HG03139 (cell line): ENCODE data around the gene ELFN1.
"Not testable (repeated sequence)": the region's sequence is repeated elsewhere in the genome, so short reads cannot be mapped to it uniquely, and the experiment has no call there.

Experiments used
- ATAC-seq: cut with Tn5 transposase; IDR thresholded peaks from one replicate; pipeline ENCODE4 v1.9.1; 2021; ENCODE audit not compliant: unreplicated experiment

Gene ELFN1

GRCh38 chr7:1752771-1753563, 82.9 kb downstream of the ELFN1 start:
- ATAC-seq: no peak

GRCh38 chr7:1753564-1753867, 83.4 kb downstream of the ELFN1 start:
- no peak for ATAC-seq

DNA sequence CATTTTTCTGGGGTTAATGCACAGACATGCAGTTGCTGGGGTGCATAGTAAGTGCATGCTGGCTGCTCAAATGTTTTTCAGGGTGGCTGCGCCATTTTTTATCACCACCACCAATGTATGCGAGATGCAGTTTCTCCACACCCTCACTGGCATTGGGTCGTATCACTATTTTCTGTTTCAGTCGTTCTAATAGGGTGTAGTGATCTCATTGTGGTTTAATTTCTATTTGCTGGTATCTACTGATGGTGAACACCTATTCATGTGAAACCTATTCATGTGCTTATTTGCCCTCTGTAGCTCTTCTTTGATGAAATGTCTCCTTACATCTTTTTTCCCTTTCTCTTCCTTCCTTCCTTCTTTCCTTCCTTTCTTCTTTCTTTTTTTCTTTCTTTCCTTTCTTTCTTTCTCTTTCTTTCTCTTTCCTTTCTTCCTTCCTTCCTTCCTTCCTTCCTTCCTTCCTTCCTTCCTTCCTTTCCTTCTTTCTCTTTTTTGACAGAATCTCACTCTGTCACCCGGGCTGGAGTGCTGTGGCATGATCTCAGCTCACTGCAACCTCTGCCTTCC, 84.3 kb downstream of the ELFN1 start:
- ATAC-seq: no peak

DNA sequence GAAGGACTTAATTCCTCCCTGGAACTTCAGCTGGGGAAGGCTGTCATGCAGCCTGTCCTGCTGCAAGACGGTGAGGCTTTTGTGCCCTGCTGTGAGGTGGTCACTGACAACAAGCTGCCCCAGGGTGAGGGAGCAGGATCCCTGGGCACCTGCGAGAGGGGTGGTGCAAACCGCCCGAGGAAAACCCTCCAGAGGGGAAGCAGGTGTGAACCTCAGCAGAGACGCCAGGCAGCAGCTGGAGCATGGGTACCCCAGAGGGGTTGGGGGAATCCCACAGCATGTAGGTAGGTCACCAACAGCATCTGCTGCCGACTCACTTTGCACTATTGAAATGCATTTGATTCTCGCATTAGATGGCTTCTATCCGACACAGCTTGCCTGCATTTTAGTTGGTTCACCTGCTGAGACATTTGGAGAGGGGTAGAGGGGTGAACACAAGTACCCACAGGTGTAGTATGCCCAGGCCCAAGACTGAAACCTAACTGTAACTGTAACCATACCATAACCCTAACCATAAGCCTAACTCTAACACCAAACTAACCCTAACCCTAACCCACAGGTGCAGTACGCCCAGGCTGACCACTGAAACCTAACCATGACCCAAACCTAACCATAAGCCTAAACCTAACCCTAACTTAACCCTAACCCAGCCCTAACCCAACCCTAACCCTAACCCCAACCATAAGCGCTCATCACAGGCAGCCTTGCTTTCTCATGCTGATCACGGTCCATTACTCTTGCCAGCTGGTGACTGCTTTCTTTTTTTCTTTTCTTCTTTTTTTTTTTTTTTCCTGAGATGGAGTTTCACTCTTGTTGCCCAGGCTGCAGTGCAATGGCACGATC, 85.9 kb downstream of the ELFN1 start:
- ATAC-seq: no peak

GRCh38 chr7:1757601-1758000, 87.5 kb downstream of the ELFN1 start:
- no peak for ATAC-seq

DNA sequence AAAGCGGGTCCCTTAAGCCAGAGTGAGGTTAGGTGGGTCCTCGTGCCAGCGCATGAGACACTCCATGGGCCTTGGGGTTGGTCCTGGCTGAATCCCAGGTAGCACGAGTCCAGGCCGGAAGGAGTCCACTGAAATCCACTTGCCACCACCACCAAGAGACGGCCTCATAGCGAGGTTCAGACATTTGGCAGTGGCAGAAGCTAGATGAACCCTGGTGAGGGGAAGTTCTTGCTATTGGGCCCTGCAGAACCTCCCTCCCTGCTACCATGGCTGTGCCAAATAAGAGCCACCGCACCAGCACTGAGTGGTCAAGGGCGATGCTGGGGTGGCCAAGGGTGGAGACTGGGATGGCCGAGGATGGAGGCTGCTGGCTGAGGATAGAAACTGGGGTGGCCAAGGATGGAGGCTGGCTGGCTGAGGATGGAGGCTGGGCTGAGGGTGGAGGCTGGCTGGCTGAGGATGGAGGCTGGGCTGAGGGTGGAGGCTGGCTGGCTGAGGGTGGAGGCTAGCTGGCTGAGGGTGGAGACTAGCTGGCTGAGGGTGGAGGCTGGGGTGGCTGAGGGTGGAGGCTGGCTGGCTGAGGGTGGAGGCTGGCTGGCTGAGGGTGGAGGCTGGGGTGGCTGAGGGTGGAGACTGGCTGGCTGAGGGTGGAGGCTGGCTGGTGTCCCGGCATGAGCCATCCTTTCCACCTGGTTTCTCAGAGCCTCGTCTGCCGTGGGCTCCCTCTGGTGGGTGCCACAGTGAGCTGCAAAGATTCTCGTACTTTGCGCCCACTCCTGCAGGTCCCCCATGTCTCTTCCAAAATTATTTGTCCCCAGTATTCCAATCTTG, 88.2 kb downstream of the ELFN1 start:
- ATAC-seq: no peak

- no peak for ATAC-seq
Measured at GRCh38 chr7:1758859-1759521, 88.9 kb downstream of the ELFN1 start.

- ATAC-seq: no peak
Measured at GRCh38 chr7:1761097-1761496, 91.0 kb downstream of the ELFN1 start.

DNA sequence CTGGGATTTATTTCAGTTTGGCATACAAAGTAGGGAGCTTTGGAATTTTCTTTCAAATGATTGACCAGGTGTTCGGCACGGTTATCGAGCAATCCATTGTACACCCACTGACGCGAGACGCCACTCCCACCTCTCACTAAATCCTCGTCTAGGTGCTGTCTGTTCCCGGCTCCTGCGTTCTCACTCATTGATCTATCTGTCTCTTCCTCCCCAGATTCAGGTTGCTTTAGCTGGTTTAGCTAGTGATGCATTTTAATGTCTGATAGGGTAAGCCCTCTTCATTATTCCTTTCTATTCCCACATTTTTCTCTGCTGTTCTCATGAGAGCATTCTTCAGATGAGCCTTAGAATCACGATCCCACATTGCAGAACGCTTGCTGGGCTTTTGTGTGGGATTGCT, 91.7 kb downstream of the ELFN1 start:
- ATAC-seq: no peak

GRCh38 chr7:1762238-1762945, 92.3 kb downstream of the ELFN1 start:
- ATAC-seq: no peak

DNA sequence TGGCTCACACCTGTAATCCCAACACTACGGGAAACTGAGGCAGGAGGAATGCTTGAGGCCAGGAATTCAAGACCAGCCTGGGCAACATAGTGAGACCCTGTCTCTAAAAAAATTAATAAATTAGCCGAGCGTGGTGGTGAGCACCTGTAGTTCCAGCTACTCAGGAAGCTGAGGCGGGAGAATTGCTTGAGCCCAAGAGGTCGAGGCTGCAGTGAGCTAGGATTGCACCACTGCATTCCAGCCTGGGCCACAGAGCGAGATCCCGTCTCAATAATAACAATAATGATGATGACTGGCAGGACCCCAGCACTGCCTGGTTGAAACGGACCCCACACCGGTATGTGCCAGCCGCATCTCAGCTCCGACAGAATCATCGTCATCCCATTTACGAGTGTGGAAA, 93.0 kb downstream of the ELFN1 start:
- no peak for ATAC-seq

DNA sequence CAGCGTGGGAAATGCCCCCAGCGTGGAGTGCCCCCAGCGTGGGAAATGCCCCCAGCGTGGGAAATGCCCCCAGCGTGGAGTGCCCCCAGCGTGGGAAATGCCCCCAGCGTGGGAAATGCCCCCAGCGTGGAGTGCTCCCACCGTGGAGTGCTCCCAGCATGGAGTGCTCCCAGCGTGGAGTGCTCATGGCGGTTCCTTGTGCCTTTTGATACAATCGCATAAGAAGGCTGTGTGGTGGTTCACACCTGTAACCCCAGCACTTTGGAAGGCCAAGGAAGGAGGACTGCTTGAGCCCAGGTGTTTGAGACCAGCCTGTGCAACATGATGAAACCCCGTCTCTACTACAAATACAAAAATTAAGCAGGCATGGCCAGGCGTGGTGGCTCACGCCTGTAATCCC, 93.8 kb downstream of the ELFN1 start:
- not testable (repeated sequence) for ATAC-seq

- ATAC-seq: no peak
Measured at GRCh38 chr7:1765336-1765735, 95.3 kb downstream of the ELFN1 start.

- no peak for ATAC-seq
Measured at GRCh38 chr7:1767524-1767923, 97.4 kb downstream of the ELFN1 start.

DNA sequence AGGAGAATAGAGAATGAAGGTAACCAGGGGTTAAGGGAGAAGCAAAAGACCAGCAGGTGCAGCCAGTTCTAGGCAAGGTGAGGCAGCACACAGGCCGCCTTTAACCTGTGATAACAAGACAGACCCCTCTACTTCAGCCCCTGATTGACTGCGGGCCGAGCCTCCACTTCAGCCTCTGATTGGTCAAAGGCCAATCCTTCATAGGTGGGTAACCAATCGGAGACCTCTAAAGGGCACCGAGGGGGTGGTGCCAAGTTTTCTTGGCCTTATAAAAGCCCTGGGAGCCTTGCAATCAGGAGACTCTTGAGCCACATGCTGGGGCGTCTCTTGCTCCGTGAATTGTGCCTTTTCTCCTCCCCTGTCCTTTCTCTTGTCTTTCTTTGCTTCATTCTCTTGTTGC, 98.8 kb downstream of the ELFN1 start:
- ATAC-seq: no peak

DNA sequence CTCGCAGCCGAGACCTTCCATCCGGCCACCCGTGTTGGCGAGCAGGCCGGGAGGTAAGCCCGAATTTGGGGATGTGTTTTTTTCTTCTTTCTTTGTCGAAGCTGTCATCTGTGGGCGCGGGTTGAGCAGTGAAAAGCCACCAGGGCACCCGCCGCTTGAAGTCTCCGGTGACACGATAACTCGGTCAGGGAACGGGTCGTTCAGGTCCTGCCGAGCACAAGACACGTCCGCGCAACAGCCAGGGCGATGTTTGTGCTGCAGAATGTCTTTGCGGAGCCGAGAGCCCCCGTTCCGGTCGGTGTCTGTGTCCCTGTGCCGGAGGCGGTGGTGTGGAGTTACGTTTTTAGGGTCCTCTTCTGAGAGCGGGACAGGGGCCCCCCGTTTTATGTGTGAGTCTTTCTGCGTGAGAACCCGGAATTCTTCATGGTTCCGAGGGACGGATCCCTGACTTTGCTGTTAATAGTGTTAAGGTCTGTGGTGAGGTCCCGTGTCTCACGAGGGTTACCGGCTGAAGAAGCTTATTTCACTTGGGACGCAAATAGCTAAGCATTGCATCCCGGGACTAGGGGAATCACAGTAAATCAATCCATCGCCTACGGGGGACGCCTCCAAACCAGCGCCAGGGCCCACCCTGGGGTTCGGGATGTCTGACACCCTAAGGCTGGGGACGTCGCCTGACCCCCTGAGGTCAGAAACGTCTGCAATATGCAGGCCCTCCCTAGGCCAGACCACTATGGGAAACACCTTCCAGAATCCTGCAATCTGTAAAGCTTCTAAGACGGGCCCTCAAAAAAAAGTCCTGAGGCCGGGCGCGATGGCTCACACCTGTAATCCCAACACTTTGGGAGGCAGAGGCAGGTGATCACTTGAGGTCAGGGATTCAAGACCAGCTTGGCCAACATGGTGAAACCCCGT, 99.5 kb downstream of the ELFN1 start:
- no peak for ATAC-seq

DNA sequence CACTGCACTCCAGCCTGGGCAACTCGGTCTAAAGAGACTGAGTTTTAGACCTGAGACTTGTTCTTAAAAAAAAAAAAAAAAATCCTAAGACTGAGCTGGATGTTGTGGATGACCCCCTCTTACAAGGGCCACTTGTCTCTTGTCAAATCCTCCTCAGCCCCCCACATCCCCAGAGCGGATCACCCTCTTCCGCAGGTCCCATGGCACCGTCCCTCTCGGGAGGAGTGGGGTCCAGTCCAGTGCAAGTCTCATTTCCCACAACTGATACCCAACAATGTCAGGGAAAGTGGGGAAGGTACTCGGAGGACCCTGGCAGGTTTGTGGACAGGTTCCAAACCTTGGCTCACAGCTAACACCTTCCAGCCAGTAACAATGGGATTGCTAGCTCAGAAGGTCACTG, 100.3 kb downstream of the ELFN1 start:
- ATAC-seq: no peak

DNA sequence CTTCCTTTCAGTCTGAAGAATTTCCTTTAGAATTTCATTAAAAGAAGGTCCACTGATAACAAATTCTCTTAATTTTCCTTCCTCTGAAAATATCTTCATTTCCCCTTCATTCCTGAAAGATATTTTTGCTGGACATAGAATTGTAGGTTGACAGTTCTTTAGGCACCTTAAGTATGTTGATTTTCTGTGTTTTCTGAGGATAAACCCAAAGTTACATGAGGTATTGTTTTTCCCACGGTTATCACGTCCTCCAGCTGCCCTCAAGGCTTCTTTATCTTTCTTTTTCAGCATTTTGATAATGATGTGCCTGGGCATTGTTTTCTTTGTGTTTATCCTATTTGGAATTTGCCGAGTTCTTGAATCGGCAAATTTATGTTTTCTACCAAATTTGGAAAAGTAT, 105.3 kb downstream of the ELFN1 start:
- ATAC-seq: no peak

- ATAC-seq: no peak
Measured at GRCh38 chr7:1777122-1777521, 107.0 kb downstream of the ELFN1 start.
